Adipose tissue (tissue), 3 donors: ENCODE results near the gene ANKIB1. TPM values are rescaled to one million over a fixed set of nuclear protein-coding genes. Genes with fewer than 3 reads are reported as not detected.

Experiments used
- H3K27ac ChIP-seq: one replicate; pipeline ENCODE4 v1.5.1; 2013; ENCODE audit warnings: low read depth, low read length
- WGBS, 3 donors: extraction: QIAGEN DNeasy Blood & Tissue Kit; methylation state at CpG; one replicate each; pipeline ENCODE4 v1.1.7; 2013; 5-methylcytosine and 5-hydroxymethylcytosine counted together
- polyA plus RNA-seq, 3 donors: library from polyadenylated mRNA; stranded (reverse); fragments of 200-250 nt; gene quantifications; one replicate each; pipeline ENCODE4 v1.2.3, GENCODE V29; 2013
- donor health status: healthy with polysubstance abuse.
- donor health status: Bipolar disorder and iron deficiency.
- donor health status: healthy.

The ANKIB1 gene
- polyA plus RNA-seq, 3 donors = 7.5 to 19.2 (median 11.1) TPM

DNA sequence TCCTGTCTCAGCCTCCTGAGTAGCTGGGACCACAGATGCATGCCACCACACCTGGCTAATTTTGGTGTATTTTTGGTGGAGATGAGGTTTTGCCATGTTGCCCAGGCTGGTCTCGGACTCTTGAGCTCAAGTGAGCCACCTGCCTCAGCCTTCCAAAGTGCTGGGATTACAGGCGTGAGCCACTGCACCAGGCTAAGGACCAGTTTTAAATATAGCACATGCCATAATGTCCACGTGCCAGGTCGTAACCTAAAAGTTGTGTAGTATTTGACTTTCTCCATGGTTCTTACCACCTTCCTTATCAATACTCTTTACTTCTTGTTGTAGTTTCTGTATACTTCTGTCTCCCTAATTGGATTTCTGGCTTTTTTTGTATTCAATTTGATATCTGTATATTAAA lies 13.3 kb downstream of the ANKIB1 start:
- 92 to 98% (median 95%) methylated on average over 4 of the region's 4 CpGs for WGBS, 3 donors
- no peak overlapping the region for H3K27ac ChIP-seq

DNA sequence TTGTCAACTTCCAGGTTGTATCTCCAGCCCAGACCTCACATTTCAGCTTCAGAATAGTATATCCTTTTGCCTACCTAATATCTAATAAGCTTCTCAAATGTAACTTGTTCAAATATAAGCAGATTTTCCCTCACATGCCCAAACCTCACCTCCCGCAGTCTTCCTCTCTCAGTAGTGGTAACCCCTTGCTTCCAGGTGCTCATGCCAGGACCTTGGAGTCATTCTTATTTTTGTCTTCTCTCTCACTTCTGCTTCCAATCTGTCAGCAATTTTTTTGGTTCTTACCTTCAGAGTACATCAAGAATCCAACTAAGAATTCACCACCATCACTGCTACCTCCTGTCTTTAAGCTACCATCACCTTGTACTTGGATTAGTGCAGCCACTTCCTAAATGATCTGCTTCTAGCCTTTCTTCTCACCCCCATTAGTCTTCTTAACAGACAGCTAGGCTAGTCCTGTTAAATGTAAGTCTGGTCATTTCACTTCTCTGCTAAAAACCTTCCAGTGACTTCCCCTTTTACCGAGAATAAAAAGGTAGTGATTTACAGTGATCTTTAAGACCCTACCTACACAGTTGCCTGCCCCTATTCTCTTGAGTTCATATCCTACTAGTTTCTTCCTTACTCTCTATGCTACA lies 14.0 kb downstream of the ANKIB1 start:
- 86 to 98% (median 88%) methylated on average over 2 of the region's 2 CpGs for WGBS, 3 donors
- no peak overlapping the region for H3K27ac ChIP-seq

GRCh38 chr7:92260248-92260781 lies 14.5 kb downstream of the ANKIB1 start:
- WGBS, 3 donors = 85 to 90% (median 88%) methylated on average over 7 of the region's 7 CpGs
- H3K27ac ChIP-seq = no peak overlapping the region

GRCh38 chr7:92266415-92267241 lies 20.9 kb downstream of the ANKIB1 start:
- no peak overlapping the region for H3K27ac ChIP-seq
- WGBS, 3 donors = 87 to 96% (median 94%) methylated on average over 5 of the region's 5 CpGs

- H3K27ac ChIP-seq = no peak overlapping the region
- WGBS, 3 donors = 88 to 99% (median 98%) methylated on average over 1 of the region's 1 CpG
These were observed 23.1 kb downstream of the ANKIB1 start for GRCh38 chr7:92268921-92269320.

- WGBS, 3 donors = 86 to 91% (median 91%) methylated on average over 4 of the region's 4 CpGs
- H3K27ac ChIP-seq = no peak overlapping the region
These were observed 29.6 kb downstream of the ANKIB1 start for GRCh38 chr7:92275327-92275726.

GRCh38 chr7:92276460-92276864 lies 30.7 kb downstream of the ANKIB1 start:
- no peak overlapping the region for H3K27ac ChIP-seq
- 73 to 93% (median 87%) methylated on average over 2 of the region's 2 CpGs for WGBS, 3 donors

GRCh38 chr7:92279396-92280031 lies 33.7 kb downstream of the ANKIB1 start:
- no peak overlapping the region for H3K27ac ChIP-seq
- WGBS, 3 donors = 46 to 76% (median 72%) methylated on average over 2 of the region's 2 CpGs

GRCh38 chr7:92281031-92281430 lies 35.3 kb downstream of the ANKIB1 start:
- H3K27ac ChIP-seq = no peak overlapping the region
- 91 to 97% (median 92%) methylated on average over 2 of the region's 2 CpGs for WGBS, 3 donors

- WGBS, 3 donors = 90 to 97% (median 93%) methylated on average over 6 of the region's 6 CpGs
- no peak overlapping the region for H3K27ac ChIP-seq
These were observed 36.5 kb downstream of the ANKIB1 start for GRCh38 chr7:92282221-92282814.

- 80 to 88% (median 82%) methylated on average over 1 of the region's 1 CpG for WGBS, 3 donors
- H3K27ac ChIP-seq = no peak overlapping the region
These were observed 37.2 kb downstream of the ANKIB1 start for GRCh38 chr7:92282930-92283329.

- no peak overlapping the region for H3K27ac ChIP-seq
- WGBS, 3 donors = 90 to 98% (median 95%) methylated on average over 2 of the region's 2 CpGs
These were observed 43.5 kb downstream of the ANKIB1 start for GRCh38 chr7:92289321-92289720.

DNA sequence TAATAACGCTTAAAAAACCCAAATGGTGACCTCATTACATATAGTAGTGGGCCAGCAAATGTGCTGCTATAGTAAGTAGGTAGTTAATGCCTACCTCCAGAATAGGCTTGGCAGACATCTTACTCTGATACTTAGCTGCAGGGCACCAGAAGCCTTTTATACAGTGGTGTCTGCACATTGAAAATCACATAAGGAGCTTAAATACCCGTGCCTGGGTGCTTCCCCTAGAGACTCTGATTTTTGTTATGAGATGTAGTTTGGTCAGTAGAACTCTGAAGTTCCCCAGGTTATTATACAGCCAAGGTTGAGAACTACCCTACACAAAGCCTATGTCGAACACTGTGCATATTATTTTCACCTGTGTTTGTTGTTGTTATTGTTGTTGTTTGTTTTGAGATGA lies 47.2 kb downstream of the ANKIB1 start:
- 78 to 85% (median 83%) methylated on average over 3 of the region's 3 CpGs for WGBS, 3 donors
- H3K27ac ChIP-seq = no peak overlapping the region

DNA sequence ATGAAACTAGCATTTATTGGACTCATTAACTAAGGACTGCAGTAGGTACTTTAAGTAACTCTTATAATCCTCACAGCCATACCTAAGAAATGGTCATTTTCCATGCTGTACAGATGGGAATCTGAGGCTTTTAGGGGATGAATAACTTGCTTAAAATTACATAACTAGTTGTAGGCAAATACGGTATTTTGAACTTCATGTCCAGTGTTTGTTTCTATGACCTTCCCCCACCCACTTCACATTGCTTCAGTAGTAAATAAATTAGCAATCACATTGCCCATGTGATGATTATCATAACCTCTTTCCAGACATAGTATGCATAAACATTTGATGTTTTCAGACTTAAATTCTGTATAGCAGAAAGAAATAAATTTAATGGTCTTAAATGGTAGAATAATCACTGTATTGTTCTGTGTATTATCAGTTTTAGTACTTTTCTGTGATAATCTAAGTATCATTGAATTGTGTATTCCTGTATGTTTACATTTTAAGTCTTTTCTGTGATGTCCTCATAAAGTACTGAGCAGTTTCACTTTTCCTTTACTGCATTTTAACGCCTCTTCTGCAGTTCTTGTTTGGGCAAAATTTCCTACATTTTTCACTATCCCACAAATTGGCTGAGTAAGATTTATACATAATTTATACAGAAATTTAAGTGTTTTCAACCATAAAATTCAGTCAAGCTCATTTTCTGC lies 48.3 kb downstream of the ANKIB1 start:
- 29 to 64% (median 37%) methylated on average over 2 of the region's 2 CpGs for WGBS, 3 donors
- no peak overlapping the region for H3K27ac ChIP-seq

DNA sequence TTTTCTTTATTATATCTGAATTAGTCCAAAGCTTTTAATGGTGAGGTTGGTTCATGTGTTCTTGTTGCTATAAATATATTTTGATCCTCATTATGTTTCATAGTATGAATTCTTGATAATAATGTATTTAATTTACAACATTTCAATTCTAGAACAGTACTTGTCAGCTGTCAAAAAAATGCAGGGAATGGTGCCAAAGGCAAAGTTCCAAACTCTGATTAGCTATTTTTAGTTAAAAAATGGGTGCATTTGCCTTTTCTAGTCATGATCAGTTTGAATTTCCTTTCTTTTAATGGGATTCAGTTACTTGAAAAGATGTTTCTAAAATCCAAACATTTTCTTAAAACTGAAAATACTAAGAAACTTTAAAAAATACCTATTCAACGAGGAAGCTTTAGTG lies 49.6 kb downstream of the ANKIB1 start:
- no peak overlapping the region for H3K27ac ChIP-seq
- WGBS, 3 donors = 59 to 75% (median 60%) methylated on average over 1 of the region's 1 CpG

DNA sequence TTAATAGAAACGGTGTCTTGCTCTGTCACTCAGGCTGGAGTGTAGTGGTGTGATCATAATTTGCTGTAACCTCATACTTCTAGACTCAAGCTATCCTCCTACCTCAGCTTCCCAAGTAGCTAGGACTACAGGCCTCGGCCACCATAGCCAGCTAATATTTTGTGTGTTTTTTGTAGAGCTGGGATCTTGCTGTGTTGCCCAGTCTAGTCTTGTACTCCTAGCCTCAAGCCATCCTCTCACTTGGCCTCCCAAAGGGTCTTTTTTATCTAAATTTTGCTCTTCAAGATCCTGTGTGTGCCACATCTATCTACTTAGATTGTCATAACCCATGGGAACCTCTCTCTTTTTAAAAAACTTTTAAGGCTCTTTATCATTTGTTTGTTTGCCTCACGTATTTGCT lies 50.5 kb downstream of the ANKIB1 start:
- WGBS, 3 donors = 89 to 91% (median 91%) methylated on average over 3 of the region's 3 CpGs
- H3K27ac ChIP-seq = no peak overlapping the region

DNA sequence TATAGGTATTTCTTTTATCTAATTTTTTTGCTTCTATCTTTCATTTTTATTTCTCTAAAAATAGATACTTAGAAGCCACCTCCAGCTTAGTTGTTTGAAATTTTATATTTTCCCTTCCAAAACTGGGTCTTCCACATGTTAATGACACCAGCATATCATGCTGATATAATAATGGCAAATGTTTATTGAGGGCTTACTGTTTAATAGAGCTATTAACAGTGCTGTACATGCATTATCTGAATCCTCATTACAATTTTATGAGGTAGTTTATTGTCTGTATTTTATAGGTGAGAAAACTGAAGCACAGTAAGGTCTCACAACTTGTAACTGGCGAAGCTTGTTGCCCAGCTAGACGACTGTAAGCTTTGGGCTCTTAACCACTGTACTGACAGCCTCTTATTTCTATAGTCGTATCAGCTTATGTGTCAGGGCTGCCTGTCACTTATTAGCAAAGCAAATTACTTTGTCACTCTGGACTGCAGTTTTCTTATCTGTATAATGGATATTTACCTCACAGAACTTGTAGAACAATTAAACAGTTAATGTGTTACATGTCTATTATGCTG lies 51.2 kb downstream of the ANKIB1 start:
- 75 to 95% (median 86%) methylated on average over 3 of the region's 3 CpGs for WGBS, 3 donors
- H3K27ac ChIP-seq = no peak overlapping the region

DNA sequence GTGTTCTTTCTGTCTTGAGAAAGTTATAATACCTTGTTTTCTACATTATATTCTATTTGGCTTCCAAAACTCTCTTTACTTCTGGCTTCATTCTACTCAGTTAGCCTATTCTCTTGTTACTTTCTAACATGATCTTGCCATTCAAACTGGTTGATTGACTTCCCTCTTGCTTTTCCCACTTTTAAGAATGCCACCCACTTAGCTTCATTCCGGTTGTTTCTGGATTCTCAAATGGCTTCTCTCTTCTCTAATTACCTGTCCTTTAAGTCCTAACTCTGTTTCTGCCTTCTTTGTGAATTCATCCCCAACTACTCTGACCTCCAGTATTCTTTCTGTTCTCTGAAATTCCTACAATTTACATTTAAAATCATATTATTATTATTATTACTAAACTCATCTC lies 52.0 kb downstream of the ANKIB1 start:
- WGBS, 3 donors = 90 to 94% (median 90%) methylated on average over 1 of the region's 1 CpG
- no peak overlapping the region for H3K27ac ChIP-seq
